Panc1 (cell line): ENCODE data around the gene TMEM266. TPM values are rescaled to one million over a fixed set of nuclear protein-coding genes. Genes with fewer than 3 reads are reported as not detected.
A peak's percentile ranks its signal among the peaks of the same experiment; 100 is the strongest.
"Not testable (repeated sequence)": the region's sequence is repeated elsewhere in the genome, so short reads cannot be mapped to it uniquely, and the experiment has no call there.

Experiments used
- ATAC-seq: fragments of 200-7000 bp; cut with Tn5 transposase; 2 replicates; pipeline ENCODE4 v1.9.1; 2020; ENCODE audit warnings: mild to moderate bottlenecking, moderate library complexity
- BruUV-seq: library from RNA; stranded (reverse); fragments of 400-500 nt; replicated peaks from 2 replicates; lab custom pipeline; 2021; lab: Mats Ljungman, UMichigan
- CTCF ChIA-PET: fragments of 300-600 bp; sonication (Branson Sonifier 250); formaldehyde crosslinking; loops from one replicate; lab custom pipeline; 2022; ENCODE audit warnings: antibody characterized with exemption; lab: Charles Lee
- POLR2A ChIA-PET: fragments of 300-600 bp; sonication (Branson Sonifier 250); formaldehyde crosslinking; loops from one replicate; lab custom pipeline; 2022; ENCODE audit warnings: antibody characterized with exemption; lab: Charles Lee
- DNase-seq: peaks from one replicate; pipeline ENCODE4 v3.0.0-alpha.2; 2010; ENCODE audit warnings: low read depth, low spot score
- H3K27ac ChIP-seq: 2 replicates; pipeline ENCODE4 v1.5.1; 2011; ENCODE audit warnings: mild to moderate bottlenecking, low read length, inconsistent platforms
- H3K27me3 ChIP-seq: fragments of 200-500 bp; sonication (Bioruptor generic); 2 replicates; pipeline ENCODE4 v1.6.0; 2014; ENCODE audit warnings: low read length, inconsistent platforms; ENCODE audit not compliant: control insufficient read depth, insufficient read depth
- H3K36me3 ChIP-seq: fragments of 200-500 bp; sonication (Bioruptor generic); 2 replicates; pipeline ENCODE4 v1.5.1; 2014; ENCODE audit warnings: inconsistent platforms, mild to moderate bottlenecking, low read length, moderate library complexity; ENCODE audit not compliant: control insufficient read depth, insufficient read depth
- H3K4me1 ChIP-seq: 2 replicates; pipeline ENCODE4 v1.5.1; 2011; ENCODE audit warnings: inconsistent platforms, mild to moderate bottlenecking, low read length, moderate library complexity; ENCODE audit not compliant: control insufficient read depth, insufficient read depth
- H3K4me3 ChIP-seq, 2 experiments: 2 replicates each; pipeline ENCODE4 v1.5.1; 2011 to 2012; ENCODE audit warnings: low read depth in 2 of 2, low read length in 2 of 2, mild to moderate bottlenecking in 2 of 2, inconsistent platforms in 1 of 2, moderate library complexity in 1 of 2
- H3K9me3 ChIP-seq: fragments of 200-500 bp; sonication (Bioruptor generic); 2 replicates; pipeline ENCODE4 v1.5.1; 2014; ENCODE audit warnings: low read depth, mild to moderate bottlenecking, inconsistent platforms, low read length, moderate library complexity; ENCODE audit not compliant: control insufficient read depth, insufficient read depth
- CTCF ChIP-seq: fragments of 450-650 bp; IDR thresholded peaks from 2 replicates; pipeline ENCODE4 v1.5.1; 2017; ENCODE audit warnings: mild to moderate bottlenecking
- POLR2AphosphoS5 ChIP-seq: IDR thresholded peaks from 2 replicates; pipeline ENCODE4 v1.6.1; 2012; ENCODE audit warnings: mild to moderate bottlenecking, low read depth, low read length, moderate library complexity
- REST ChIP-seq, 2 experiments: IDR thresholded peaks; 2 replicates each; pipeline ENCODE4 v1.6.1; 2011 to 2012; ENCODE audit warnings: low read depth in 2 of 2, control low read depth in 1 of 2, low read length in 1 of 2, mild to moderate bottlenecking in 1 of 2, moderate library complexity in 1 of 2; ENCODE audit not compliant: insufficient read depth in 1 of 2
- SIN3A ChIP-seq: IDR thresholded peaks from 2 replicates; pipeline ENCODE4 v1.6.1; 2012; ENCODE audit warnings: low read depth, mild to moderate bottlenecking, low read length, moderate library complexity, borderline replicate concordance; ENCODE audit not compliant: insufficient read depth
- TCF7L2 ChIP-seq: IDR thresholded peaks from 2 replicates; pipeline ENCODE4 v1.6.1; 2011; ENCODE audit warnings: mild to moderate bottlenecking, low read depth, low read length, inconsistent platforms
- in situ Hi-C: cut with HindIII; loops from 2 replicates; pipeline ENCODE4 v1.10.0; 2016; ENCODE audit warnings: low sequenced_read_pairs, low pct_unique_long_range_greater_than_20kb
- intact Hi-C: fragments of 100-400 bp; cut with micrococcal nuclease; formaldehyde crosslinking; loops from one replicate; pipeline ENCODE4 v1.10.0; 2022; ENCODE audit not compliant: unreplicated experiment
- total RNA-seq: library from RNA; stranded (reverse); gene quantifications from one replicate; pipeline ENCODE4 v1.2.1, GENCODE V29; 2021; ENCODE audit not compliant: unreplicated experiment

The TMEM266 gene
- total RNA-seq, 1 experiment from 2014 or later = 0.21 TPM

- POLR2A ChIA-PET = interaction anchor here (0.8 kb wide), 1 partner anchor 11 kb away, joined by 3 read pairs; no protein-coding TSS in a partner anchor
- intact Hi-C loops = no loop called here
- CTCF ChIA-PET = no interaction called here
- TF ChIP-seq REST (IDR thresholded peaks at IDR 0.05; ENCODE audit: insufficient read depth in 1 of 2, low read depth in 2 of 2, low read length in 1 of 2) (no peak), POLR2AphosphoS5 (no peak), SIN3A (no peak), TCF7L2 (no peak), CTCF (no peak)
- Histone ChIP-seq H3K9me3 (no peaks in the 10 kb centered on the region), H3K36me3 (no peaks in the 10 kb centered on the region), H3K4me3 (peak within 1 kb of the TSS; percentile 28 to 35), H3K27me3 (0 out of 2 replicates have a peak, but pooled peaks cover 3% of the 10 kb centered on the region), H3K4me1 (peaks cover 10% of the 10 kb centered on the region), H3K27ac (peak within 1 kb of the TSS; percentile 14)
- DNase-seq = no peak
- BruUV-seq = no TSS peak
- in situ Hi-C loops = no loop called here
- peak; percentile 91 for ATAC-seq
Observed at GRCh38 chr15:76011627-76012551, 47.9 kb upstream of the TMEM266 start, which contains the start of gene NRG4. Gene NRG4 (minus strand): TSS chr15:76012424. CDS start chr15:76011230, 1,194 bp downstream.

GRCh38 chr15:76013470-76013869 lies 46.3 kb upstream of the TMEM266 start:
- H3K4me1 ChIP-seq, in situ Hi-C loops, H3K9me3 ChIP-seq, H3K27me3 ChIP-seq, intact Hi-C loops, H3K27ac ChIP-seq, ATAC-seq, DNase-seq, H3K36me3 ChIP-seq, CTCF ChIA-PET, H3K4me3 ChIP-seq, BruUV-seq, POLR2A ChIA-PET: not testable (repeated sequence)
